ENCODE measurements around the gene OR10X1.
A peak's percentile ranks its signal among the peaks of the same experiment; 100 is the strongest.

The OR10X1 gene

DNA sequence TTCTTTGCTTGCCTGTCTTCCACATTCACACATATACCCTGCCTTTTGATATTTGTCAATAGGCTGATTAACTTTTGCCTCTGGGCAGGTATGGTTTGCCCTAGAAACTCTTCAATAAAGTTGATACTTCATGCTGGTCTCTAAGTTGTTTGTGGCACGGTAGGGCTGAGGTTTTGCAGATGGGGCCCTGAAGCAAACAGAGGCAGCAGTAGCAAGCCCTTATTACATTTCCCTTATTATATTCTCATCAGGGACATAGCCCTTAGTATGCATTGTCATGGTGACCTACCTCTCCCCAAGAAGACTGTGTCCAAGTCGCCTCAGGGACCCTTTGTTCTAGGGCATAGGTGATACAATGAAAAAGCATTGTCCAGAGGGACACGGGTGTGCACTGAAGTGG is 9.2 kb downstream of the OR10X1 start, which contains the start of gene OR6P1:
TSS of gene OR6P1 (minus strand) at position 101 of the 400 bp plus-strand sequence. CDS start 6,976 bp downstream, outside the sequence.
- Histone ChIP-seq H3K4me3 (ENCODE audit: low read length, poor library complexity, severe bottlenecking) (no peak within 1 kb of the TSS), H4K20me1 (ENCODE audit: insufficient read depth, low read length, poor library complexity, severe bottlenecking) (no peaks in the 10 kb centered on the region), H3K79me2 (ENCODE audit: insufficient read depth, low read length) (no peaks in the 10 kb centered on the region), H3K4me2 (ENCODE audit: low read depth, low read length, poor library complexity, severe bottlenecking) (no peak within 1 kb of the TSS), H2AFZ (ENCODE audit: low read length) (no peak within 1 kb of the TSS), H3K9me3 (ENCODE audit: insufficient read depth, low read depth, low read length) (no peaks in the 10 kb centered on the region), H3F3A (ENCODE audit: low read depth) (no peaks in the 10 kb centered on the region), H3K4me1 (ENCODE audit: insufficient read depth, low read length, poor library complexity, severe bottlenecking) (no peaks in the 10 kb centered on the region), H3K9ac (ENCODE audit: low read depth, low read length, poor library complexity, severe bottlenecking) (no peak within 1 kb of the TSS), H3K27me3 (ENCODE audit: insufficient read depth, low read length, poor library complexity, severe bottlenecking) (no peaks in the 10 kb centered on the region), H3K9me2 (replicated peaks; ENCODE audit: low read depth, low read length) (no peaks in the 10 kb centered on the region), H3K36me3 (ENCODE audit: insufficient read depth, low read length) (no peaks in the 10 kb centered on the region)
- TF ChIP-seq, protein P1, sequence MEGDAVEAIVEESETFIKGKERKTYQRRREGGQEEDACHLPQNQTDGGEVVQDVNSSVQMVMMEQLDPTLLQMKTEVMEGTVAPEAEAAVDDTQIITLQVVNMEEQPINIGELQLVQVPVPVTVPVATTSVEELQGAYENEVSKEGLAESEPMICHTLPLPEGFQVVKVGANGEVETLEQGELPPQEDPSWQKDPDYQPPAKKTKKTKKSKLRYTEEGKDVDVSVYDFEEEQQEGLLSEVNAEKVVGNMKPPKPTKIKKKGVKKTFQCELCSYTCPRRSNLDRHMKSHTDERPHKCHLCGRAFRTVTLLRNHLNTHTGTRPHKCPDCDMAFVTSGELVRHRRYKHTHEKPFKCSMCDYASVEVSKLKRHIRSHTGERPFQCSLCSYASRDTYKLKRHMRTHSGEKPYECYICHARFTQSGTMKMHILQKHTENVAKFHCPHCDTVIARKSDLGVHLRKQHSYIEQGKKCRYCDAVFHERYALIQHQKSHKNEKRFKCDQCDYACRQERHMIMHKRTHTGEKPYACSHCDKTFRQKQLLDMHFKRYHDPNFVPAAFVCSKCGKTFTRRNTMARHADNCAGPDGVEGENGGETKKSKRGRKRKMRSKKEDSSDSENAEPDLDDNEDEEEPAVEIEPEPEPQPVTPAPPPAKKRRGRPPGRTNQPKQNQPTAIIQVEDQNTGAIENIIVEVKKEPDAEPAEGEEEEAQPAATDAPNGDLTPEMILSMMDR (conservative IDR thresholded peaks at IDR 0.05; ENCODE audit: low read length) = no peak
- no peak for TF ChIP-seq EZH2phosphoT487 (IDR thresholded peaks at IDR 0.05; ENCODE audit: borderline replicate concordance)

DNA sequence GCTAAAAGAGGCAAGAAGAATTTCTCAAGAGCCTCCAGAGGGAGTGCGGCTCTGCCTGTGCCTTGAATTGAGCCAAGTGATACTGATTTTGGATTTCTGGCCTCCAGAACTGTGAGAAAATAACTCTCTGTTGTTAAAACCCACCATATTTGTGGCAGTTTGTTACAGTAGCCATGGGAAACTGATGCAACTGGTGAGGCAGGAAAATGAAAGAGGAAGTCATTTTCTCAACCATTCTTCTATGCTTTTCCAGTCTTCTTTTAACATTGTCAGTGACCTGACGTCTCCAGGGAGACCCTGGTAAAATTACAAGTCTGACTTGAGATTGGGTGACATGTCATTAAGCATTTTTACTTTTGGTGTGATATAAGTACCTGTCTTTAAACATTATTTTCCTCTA is 15.1 kb downstream of the OR10X1 start:
- Histone ChIP-seq H3K4me1 (ENCODE audit: insufficient read depth, low read length, poor library complexity, severe bottlenecking) (peaks cover 4% of the 10 kb centered on the region), H3K9me2 (replicated peaks; ENCODE audit: low read depth, low read length) (no peaks in the 10 kb centered on the region), H2AFZ (ENCODE audit: low read length) (peak overlapping the region; percentile 71), H3K36me3 (ENCODE audit: insufficient read depth, low read length) (no peaks in the 10 kb centered on the region), H3F3A (ENCODE audit: low read depth) (no peaks in the 10 kb centered on the region), H3K79me2 (ENCODE audit: insufficient read depth, low read length) (no peaks in the 10 kb centered on the region), H3K9me3 (ENCODE audit: insufficient read depth, low read depth, low read length) (no peaks in the 10 kb centered on the region), H3K27me3 (ENCODE audit: insufficient read depth, low read length, poor library complexity, severe bottlenecking) (no peaks in the 10 kb centered on the region), H3K9ac (ENCODE audit: low read depth, low read length, poor library complexity, severe bottlenecking) (no peak overlapping the region), H4K20me1 (ENCODE audit: insufficient read depth, low read length, poor library complexity, severe bottlenecking) (no peaks in the 10 kb centered on the region), H3K4me3 (ENCODE audit: low read length, poor library complexity, severe bottlenecking) (no peak overlapping the region), H3K4me2 (ENCODE audit: low read depth, low read length, poor library complexity, severe bottlenecking) (no peak overlapping the region)
- TF ChIP-seq EZH2phosphoT487 (IDR thresholded peaks at IDR 0.05; ENCODE audit: borderline replicate concordance) = no peak
- TF ChIP-seq, protein P1 (conservative IDR thresholded peaks at IDR 0.05; ENCODE audit: low read length) = no peak

DNA sequence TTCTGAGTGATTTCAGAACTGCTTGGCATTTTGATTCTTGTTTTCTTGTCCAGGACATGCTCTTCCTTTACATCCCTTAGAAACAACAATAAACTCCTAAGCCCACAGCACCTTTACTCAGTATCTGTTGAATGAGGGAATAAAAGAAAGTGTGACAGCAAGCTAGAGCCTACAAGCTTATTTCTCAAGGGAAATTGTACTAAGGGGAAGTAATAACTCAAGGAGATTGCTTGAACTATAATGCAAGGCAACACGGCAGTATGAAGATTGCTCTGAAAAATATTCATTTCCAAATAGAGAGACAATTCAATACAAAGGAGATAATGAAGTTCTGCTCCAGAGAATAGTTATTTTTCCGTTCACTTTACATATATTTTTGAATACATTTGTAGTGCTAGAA is 15.8 kb downstream of the OR10X1 start:
- Histone ChIP-seq H3K79me2 (ENCODE audit: insufficient read depth, low read length) (no peaks in the 10 kb centered on the region), H3K4me3 (ENCODE audit: low read length, poor library complexity, severe bottlenecking) (no peak overlapping the region), H3K4me1 (ENCODE audit: insufficient read depth, low read length, poor library complexity, severe bottlenecking) (peaks cover 4% of the 10 kb centered on the region), H3K9me3 (ENCODE audit: insufficient read depth, low read depth, low read length) (no peaks in the 10 kb centered on the region), H3F3A (ENCODE audit: low read depth) (no peaks in the 10 kb centered on the region), H2AFZ (ENCODE audit: low read length) (no peak overlapping the region), H3K4me2 (ENCODE audit: low read depth, low read length, poor library complexity, severe bottlenecking) (no peak overlapping the region), H3K36me3 (ENCODE audit: insufficient read depth, low read length) (no peaks in the 10 kb centered on the region), H3K27me3 (ENCODE audit: insufficient read depth, low read length, poor library complexity, severe bottlenecking) (no peaks in the 10 kb centered on the region), H3K9ac (ENCODE audit: low read depth, low read length, poor library complexity, severe bottlenecking) (no peak overlapping the region), H4K20me1 (ENCODE audit: insufficient read depth, low read length, poor library complexity, severe bottlenecking) (no peaks in the 10 kb centered on the region), H3K9me2 (replicated peaks; ENCODE audit: low read depth, low read length) (no peaks in the 10 kb centered on the region)
- no peak for TF ChIP-seq EZH2phosphoT487 (IDR thresholded peaks at IDR 0.05; ENCODE audit: borderline replicate concordance)
- TF ChIP-seq, protein P1 (conservative IDR thresholded peaks at IDR 0.05; ENCODE audit: low read length) = no peak
